Brain microvascular endothelial cell (primary cell): ENCODE results near the gene CLINT1.

ENCODE experiments used
- DNase-seq: peaks from one replicate; pipeline ENCODE4 v3.0.0-alpha.2; 2020
- H3K27ac ChIP-seq: fragments of 250-450 bp; sonication (Bioruptor Pico); 2 replicates; pipeline ENCODE4 v1.5.1; 2020; ENCODE audit warnings: mild to moderate bottlenecking, moderate library complexity
- H3K27me3 ChIP-seq: fragments of 250-450 bp; sonication (Bioruptor Pico); replicated peaks from 2 replicates; pipeline ENCODE4 v1.5.1; 2020; ENCODE audit warnings: mild to moderate bottlenecking
- H3K36me3 ChIP-seq: fragments of 250-450 bp; sonication (Bioruptor Pico); replicated peaks from 2 replicates; pipeline ENCODE4 v1.5.1; 2020; ENCODE audit warnings: mild to moderate bottlenecking
- H3K4me3 ChIP-seq: 2 replicates; pipeline ENCODE4 v1.5.1; 2011; ENCODE audit warnings: low read depth, mild to moderate bottlenecking, control low read depth, low read length, moderate library complexity
- in situ Hi-C: cut with HindIII; loops from 2 replicates; pipeline ENCODE4 v1.10.0; 2017; ENCODE audit warnings: low sequenced_read_pairs, low pct_ligation_motif_present
- TF ChIP-seq, protein P1 (sequence below): IDR thresholded peaks from 2 replicates; pipeline ENCODE4 v1.5.1; 2011; ENCODE audit warnings: low read depth, mild to moderate bottlenecking, moderate library complexity, low read length, control low read depth, inconsistent platforms; ENCODE audit errors: missing control alignments

The CLINT1 gene

DNA sequence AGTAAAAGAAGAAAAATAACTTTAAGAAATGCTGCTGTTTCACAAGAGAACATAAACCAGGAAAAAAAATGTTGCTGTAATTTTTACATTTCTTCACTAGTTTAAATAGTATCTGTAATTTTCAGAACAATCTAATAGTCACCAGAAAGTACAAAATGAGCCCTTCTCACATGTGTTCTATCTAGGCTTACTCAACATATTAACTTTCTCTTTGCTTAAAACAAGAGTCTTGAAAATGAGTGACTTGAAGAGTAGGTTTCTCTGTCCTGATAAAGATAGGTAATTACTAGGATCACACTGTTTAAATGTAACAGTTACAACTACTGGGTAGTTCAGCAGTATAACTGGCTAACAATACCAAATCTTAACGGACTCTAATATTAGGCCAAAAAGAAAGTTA, 37.5 kb downstream of the CLINT1 start:
- no peak overlapping the region for H3K4me3 ChIP-seq
- TF ChIP-seq, protein P1, sequence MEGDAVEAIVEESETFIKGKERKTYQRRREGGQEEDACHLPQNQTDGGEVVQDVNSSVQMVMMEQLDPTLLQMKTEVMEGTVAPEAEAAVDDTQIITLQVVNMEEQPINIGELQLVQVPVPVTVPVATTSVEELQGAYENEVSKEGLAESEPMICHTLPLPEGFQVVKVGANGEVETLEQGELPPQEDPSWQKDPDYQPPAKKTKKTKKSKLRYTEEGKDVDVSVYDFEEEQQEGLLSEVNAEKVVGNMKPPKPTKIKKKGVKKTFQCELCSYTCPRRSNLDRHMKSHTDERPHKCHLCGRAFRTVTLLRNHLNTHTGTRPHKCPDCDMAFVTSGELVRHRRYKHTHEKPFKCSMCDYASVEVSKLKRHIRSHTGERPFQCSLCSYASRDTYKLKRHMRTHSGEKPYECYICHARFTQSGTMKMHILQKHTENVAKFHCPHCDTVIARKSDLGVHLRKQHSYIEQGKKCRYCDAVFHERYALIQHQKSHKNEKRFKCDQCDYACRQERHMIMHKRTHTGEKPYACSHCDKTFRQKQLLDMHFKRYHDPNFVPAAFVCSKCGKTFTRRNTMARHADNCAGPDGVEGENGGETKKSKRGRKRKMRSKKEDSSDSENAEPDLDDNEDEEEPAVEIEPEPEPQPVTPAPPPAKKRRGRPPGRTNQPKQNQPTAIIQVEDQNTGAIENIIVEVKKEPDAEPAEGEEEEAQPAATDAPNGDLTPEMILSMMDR, result no peak
- in situ Hi-C loops, result no loop called here
- no peaks in the 10 kb centered on the region for H3K27me3 ChIP-seq
- H3K36me3 ChIP-seq, result no peaks in the 10 kb centered on the region
- DNase-seq, result no peak
- H3K27ac ChIP-seq, result no peak overlapping the region

DNA sequence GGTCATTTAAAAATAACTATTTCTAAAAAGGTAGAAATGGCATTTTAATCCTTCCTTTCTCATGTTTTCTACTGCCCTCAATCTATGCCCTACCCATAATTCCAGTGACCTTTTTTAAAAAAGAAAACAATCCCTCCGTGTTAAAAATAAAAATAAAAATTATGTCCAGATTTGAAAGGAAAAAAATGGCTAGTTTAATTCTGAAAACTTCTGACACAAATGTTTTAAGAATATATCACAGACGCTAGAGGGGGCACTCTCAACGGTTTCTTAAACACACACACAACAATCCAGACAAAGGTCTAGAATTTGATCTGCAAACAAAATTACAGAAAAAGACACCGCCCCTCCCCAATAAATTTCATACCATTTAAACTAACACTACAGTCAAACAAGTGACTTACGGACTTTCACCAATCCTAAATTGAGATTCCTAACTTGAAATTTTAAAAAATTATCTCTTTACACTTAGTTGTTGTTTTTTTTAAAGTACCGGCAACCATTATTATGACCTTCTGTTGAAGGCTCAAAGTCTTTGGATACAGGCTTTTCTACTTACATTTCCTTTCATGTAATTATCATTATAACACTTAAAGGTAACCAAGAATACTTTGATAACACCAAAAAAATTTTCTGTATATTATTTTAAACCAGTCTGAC, 38.2 kb downstream of the CLINT1 start:
- TF ChIP-seq, protein P1, result peak; percentile 53
- no peaks in the 10 kb centered on the region for H3K27me3 ChIP-seq
- DNase-seq, result peak; percentile 53
- no peak overlapping the region for H3K27ac ChIP-seq
- H3K36me3 ChIP-seq, result no peaks in the 10 kb centered on the region
- no peak overlapping the region for H3K4me3 ChIP-seq
- in situ Hi-C loops, result no loop called here

DNA sequence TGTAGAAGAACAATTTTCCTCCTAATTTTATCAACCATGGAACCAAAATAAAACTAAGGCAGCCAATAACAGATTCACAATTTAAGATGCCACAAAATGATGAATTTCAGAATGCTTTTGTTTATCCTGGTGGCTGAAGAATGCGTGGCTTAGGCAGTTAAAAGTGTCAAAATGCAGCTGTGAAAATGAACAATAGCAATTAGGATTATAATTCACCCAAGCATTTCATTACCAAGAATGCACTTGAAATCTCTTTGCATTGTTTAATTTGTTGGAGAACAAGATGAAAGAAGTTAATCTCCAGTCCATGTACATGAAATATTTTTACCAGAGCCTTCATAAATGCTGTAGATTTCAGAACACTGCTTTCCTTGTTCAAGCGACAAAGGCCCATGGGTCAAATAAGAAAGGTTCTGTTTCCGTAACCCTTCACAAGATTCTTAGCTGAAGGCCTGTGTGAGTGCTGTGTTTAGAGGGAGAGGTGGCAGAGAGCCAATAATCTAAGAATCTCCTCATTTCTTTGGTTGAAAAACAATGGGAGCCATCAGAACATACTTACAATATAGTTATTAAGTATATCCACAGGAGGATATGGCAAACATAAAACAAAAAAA, 39.3 kb downstream of the CLINT1 start:
- H3K27ac ChIP-seq, result no peak overlapping the region
- in situ Hi-C loops, result no loop called here
- no peak for DNase-seq
- TF ChIP-seq, protein P1, result no peak
- H3K4me3 ChIP-seq, result no peak overlapping the region
- no peaks in the 10 kb centered on the region for H3K27me3 ChIP-seq
- H3K36me3 ChIP-seq, result peaks cover 6% of the 10 kb centered on the region

DNA sequence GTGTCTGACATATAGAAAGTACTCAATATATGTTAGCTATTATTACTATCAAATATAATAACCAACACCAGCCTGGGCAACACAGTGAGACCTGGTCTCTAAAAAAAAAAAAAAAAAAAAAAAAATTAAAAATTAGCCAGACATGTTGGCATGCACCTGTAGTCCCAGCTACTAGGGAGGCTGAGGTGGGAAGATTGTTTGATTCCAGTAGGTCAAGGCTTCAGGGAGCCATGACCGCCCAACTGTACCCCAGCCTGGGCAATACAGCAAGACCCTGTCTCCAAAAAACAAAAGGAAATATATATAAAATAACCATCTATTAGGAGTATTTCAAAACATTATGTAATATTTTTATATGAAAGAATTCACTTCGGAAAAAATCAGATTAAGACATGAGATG, 40.6 kb downstream of the CLINT1 start:
- H3K27me3 ChIP-seq, result no peaks in the 10 kb centered on the region
- H3K36me3 ChIP-seq, result peaks cover 13% of the 10 kb centered on the region
- H3K27ac ChIP-seq, result no peak overlapping the region
- TF ChIP-seq, protein P1, result no peak
- no peak overlapping the region for H3K4me3 ChIP-seq
- in situ Hi-C loops, result no loop called here
- no peak for DNase-seq

DNA sequence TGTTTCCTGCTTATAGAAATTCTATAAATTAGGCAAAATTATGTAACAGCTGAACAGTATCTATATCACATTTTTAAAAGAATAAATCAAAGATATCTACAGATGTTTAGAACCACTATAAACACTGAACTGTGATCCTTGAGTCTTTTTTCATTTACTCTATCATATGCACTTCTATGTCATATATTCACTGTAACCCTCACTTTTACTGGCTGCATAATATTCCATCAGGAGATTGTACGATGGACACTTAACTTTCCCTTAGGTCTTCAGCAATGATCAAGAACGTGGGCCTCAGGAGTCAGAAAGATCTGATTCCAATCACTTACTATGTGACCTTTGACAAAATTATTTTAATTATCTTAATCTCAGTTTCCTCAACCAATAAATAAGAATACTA, 41.0 kb downstream of the CLINT1 start:
- in situ Hi-C loops, result no loop called here
- TF ChIP-seq, protein P1, result no peak
- no peak overlapping the region for H3K27ac ChIP-seq

DNA sequence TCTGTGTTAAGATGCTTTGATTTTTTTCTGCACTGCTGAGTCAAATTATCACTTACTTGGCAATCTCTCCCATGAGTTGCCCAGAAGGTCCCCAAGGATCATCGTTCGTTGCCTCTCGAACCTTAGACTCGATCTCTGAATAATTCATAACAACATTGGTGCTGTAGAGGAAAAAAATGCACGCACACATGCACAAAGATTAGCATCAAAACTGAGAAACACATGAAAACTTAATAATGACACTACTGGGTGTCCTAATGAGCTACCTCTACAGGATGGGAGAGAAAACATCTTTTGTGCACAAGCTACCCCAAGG, 41.6 kb downstream of the CLINT1 start:
- DNase-seq, result no peak
- Histone ChIP-seq H3K36me3 (peaks cover 16% of the 10 kb centered on the region), H3K4me3 (no peak overlapping the region), H3K27ac (no peak overlapping the region), H3K27me3 (no peaks in the 10 kb centered on the region)
- TF ChIP-seq, protein P1, result no peak
- in situ Hi-C loops, result no loop called here

More for the DNA sequence above, 41.0 kb downstream of the CLINT1 start:
- H3K36me3 ChIP-seq, result peaks cover 13% of the 10 kb centered on the region
- no peak for DNase-seq
- H3K27me3 ChIP-seq, result no peaks in the 10 kb centered on the region
- no peak overlapping the region for H3K4me3 ChIP-seq
